ENCODE results near the gene CXorf58. TPM values are rescaled to one million over a fixed set of nuclear protein-coding genes. Genes with fewer than 3 reads are reported as not detected.

The CXorf58 gene
- polyA plus RNA-seq, 1 of the 3 experiments (the other 2 are of a cell fraction), result not detected

DNA sequence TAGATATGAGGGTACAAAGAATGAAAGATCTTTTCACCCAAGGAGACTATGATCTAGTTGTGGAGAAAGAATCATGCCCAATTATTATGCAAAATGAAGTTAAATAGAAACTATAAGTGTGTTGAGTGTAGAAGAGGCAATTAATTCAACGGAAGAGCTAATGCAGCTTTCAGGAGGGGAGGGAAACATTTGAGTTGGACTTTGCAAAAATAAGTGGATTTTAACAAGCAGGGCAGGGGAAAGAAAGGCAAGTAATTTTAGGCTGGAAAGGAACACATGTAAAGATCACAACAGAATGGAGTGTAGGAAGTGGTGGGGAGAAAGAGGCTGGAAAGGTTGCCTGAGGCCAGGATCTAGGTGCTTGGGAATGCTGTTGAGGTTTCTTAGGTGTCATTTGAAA lies 75.1 kb downstream of the CXorf58 start:
- TF ChIP-seq, protein P1, sequence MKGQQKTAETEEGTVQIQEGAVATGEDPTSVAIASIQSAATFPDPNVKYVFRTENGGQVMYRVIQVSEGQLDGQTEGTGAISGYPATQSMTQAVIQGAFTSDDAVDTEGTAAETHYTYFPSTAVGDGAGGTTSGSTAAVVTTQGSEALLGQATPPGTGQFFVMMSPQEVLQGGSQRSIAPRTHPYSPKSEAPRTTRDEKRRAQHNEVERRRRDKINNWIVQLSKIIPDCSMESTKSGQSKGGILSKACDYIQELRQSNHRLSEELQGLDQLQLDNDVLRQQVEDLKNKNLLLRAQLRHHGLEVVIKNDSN (IDR thresholded peaks at IDR 0.05; ENCODE audit: borderline replicate concordance, low read depth), result no peak
- no peak for TF ChIP-seq YY1 (IDR thresholded peaks at IDR 0.05; ENCODE audit: low read depth)
- TF ChIP-seq, protein P2, sequence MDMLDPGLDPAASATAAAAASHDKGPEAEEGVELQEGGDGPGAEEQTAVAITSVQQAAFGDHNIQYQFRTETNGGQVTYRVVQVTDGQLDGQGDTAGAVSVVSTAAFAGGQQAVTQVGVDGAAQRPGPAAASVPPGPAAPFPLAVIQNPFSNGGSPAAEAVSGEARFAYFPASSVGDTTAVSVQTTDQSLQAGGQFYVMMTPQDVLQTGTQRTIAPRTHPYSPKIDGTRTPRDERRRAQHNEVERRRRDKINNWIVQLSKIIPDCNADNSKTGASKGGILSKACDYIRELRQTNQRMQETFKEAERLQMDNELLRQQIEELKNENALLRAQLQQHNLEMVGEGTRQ (IDR thresholded peaks at IDR 0.05; ENCODE audit: borderline replicate concordance, low read depth, low read length), result no peak
- no peak for TF ChIP-seq RCOR1 (IDR thresholded peaks at IDR 0.05; ENCODE audit: low read length)
- TF ChIP-seq SIN3A (IDR thresholded peaks at IDR 0.05; ENCODE audit: borderline replicate concordance, low read depth, low read length), result no peak
- no peak for TF ChIP-seq REST (IDR thresholded peaks at IDR 0.05; ENCODE audit: low read depth, low read length)
- Histone ChIP-seq H3K4me3 (ENCODE audit: low read depth in 2 of 2, low read length in 1 of 2) (no peak overlapping the region), H3K9me2 (no peaks in the 10 kb centered on the region), H3F3A (replicated peaks; ENCODE audit: insufficient read depth) (no peaks in the 10 kb centered on the region), H3K79me2 (ENCODE audit: insufficient read depth) (peaks cover 10% of the 10 kb centered on the region; the same call in 1 of the 2 replicates), H3K4me1 (ENCODE audit: control insufficient read depth in 1 of 2, insufficient read depth in 2 of 2, low read depth in 1 of 2, low read length in 1 of 2) (no peaks in the 10 kb centered on the region; a peak in 1 of 4 replicates), H4K20me1 (ENCODE audit: insufficient read depth) (no peaks in the 10 kb centered on the region), H3K36me3 (replicated peaks in 1 of 2; ENCODE audit: control insufficient read depth in 1 of 2, insufficient read depth in 2 of 2, low read length in 1 of 2) (peaks cover 14 to 17% of the 10 kb centered on the region in 2 experiments), H3K9ac (no peak overlapping the region), H3K9me3 (no peaks in the 10 kb centered on the region), H3K27me3 (ENCODE audit: insufficient read depth) (no peaks in the 10 kb centered on the region; the same call in 1 of the 2 replicates), H3K27ac (ENCODE audit: low read depth in 2 of 2, low read length in 1 of 2) (no peak overlapping the region), H3K4me2 (no peak overlapping the region), H2AFZ (ENCODE audit: low read depth) (no peak overlapping the region)
- no peak for DNase-seq
- POLR2A ChIA-PET, result no interaction called here
- WGBS (ENCODE audit: low lambda C conversion rate), result 55% methylated on average over 1 of the region's 1 CpG
- CTCF ChIA-PET, result interaction anchor here (1.6 kb wide), 1 partner anchor 10 kb away, joined by 4 read pairs; no protein-coding TSS in a partner anchor

Other genes starting within 250 kb of the CXorf58 start
- 140 and 164 TPM in 2 replicates for gene PRDX4, start 240.5 kb upstream of the CXorf58 start, polyA plus RNA-seq (2012; rRNA removed)
- 23.7 and 32.4 TPM in 2 replicates for gene ACOT9, start 164.7 kb upstream of the CXorf58 start, polyA plus RNA-seq (2012; rRNA removed)
- 131 and 176 TPM in 2 replicates for gene SAT1, start 124.8 kb upstream of the CXorf58 start, polyA plus RNA-seq (2012; rRNA removed)
- 20.3 and 22.0 TPM in 2 replicates for gene APOO, start 68 bp upstream of the CXorf58 start, polyA plus RNA-seq (2012; rRNA removed)
- 2.4 and 3.8 TPM in 2 replicates for gene KLHL15, start 119.2 kb downstream of the CXorf58 start, polyA plus RNA-seq (2012; rRNA removed)
- gene EIF2S3, start 146.9 kb downstream of the CXorf58 start, polyA plus RNA-seq (2012; rRNA removed), result 68.4 and 109 TPM in 2 replicates
- 9.0 and 11.9 TPM in 2 replicates for gene ZFX, start 241.7 kb downstream of the CXorf58 start, polyA plus RNA-seq (2012; rRNA removed)